ENCODE measurements around the gene KLC1.

KLC1 gene

GRCh38 chr14:103697603-103698379, 68.8 kb downstream of the KLC1 start:
- H3K4me3 ChIP-seq (ENCODE audit: low read depth, low read length) = no peak overlapping the region
- TF ChIP-seq CTCF (IDR thresholded peaks at IDR 0.05; ENCODE audit: low read depth, low read length, missing control alignments) = no peak
- no peak for DNase-seq (ENCODE audit: low read depth)

- H3K4me3 ChIP-seq (ENCODE audit: low read depth, low read length) = no peak overlapping the region
- DNase-seq (ENCODE audit: low read depth) = no peak
- TF ChIP-seq CTCF (IDR thresholded peaks at IDR 0.05; ENCODE audit: low read depth, low read length, missing control alignments) = no peak
Observed at GRCh38 chr14:103698380-103699260, 69.6 kb downstream of the KLC1 start.

GRCh38 chr14:103699261-103699661, 70.2 kb downstream of the KLC1 start:
- TF ChIP-seq CTCF (IDR thresholded peaks at IDR 0.05; ENCODE audit: low read depth, low read length, missing control alignments) = no peak
- H3K4me3 ChIP-seq (ENCODE audit: low read depth, low read length) = no peak overlapping the region
- no peak for DNase-seq (ENCODE audit: low read depth)

- no peak overlapping the region for H3K4me3 ChIP-seq (ENCODE audit: low read depth, low read length)
- DNase-seq (ENCODE audit: low read depth) = no peak
- TF ChIP-seq CTCF (IDR thresholded peaks at IDR 0.05; ENCODE audit: low read depth, low read length, missing control alignments) = no peak
Observed at GRCh38 chr14:103699901-103700752, 71.1 kb downstream of the KLC1 start.

- no peak for TF ChIP-seq CTCF (IDR thresholded peaks at IDR 0.05; ENCODE audit: low read depth, low read length, missing control alignments)
- no peak overlapping the region for H3K4me3 ChIP-seq (ENCODE audit: low read depth, low read length)
- no peak for DNase-seq (ENCODE audit: low read depth)
Observed at GRCh38 chr14:103700753-103701490, 71.9 kb downstream of the KLC1 start.

DNA sequence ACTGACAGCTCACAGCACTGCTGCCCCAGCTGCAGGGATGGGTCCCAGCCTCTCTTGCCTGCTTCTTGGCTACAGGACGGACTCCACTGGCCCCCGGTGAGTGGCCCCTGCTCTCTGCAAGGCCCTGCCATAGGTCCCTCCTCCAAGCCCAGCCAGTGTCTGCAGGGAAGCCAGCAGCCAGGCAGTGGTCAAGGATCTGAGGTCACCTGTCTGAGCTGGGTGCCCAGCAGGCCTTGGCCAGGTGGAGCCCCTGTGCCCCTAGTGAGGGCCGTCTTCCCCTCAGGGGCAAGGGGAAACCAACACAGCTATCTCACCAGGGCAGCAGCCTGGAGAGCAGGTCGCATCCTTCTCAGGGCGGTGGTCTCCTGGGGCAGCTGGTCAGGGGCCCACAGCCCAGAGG, 73.1 kb downstream of the KLC1 start:
- DNase-seq (ENCODE audit: low read depth) = no peak
- H3K4me3 ChIP-seq (ENCODE audit: low read depth, low read length) = no peak overlapping the region
- no peak for TF ChIP-seq CTCF (IDR thresholded peaks at IDR 0.05; ENCODE audit: low read depth, low read length, missing control alignments)

Data from GM12864 (cell line).